Fibroblast of mammary gland (primary cell): ENCODE measurements around the gene DNPEP.

Experiments
- DNase-seq: peaks from one replicate; pipeline ENCODE4 v3.0.0-alpha.2; 2010; ENCODE audit warnings: low read depth
- H3K4me3 ChIP-seq: 2 replicates; pipeline ENCODE4 v1.5.1; 2011; ENCODE audit warnings: low read depth, mild to moderate bottlenecking, low read length, moderate library complexity; ENCODE audit not compliant: control insufficient read depth
- TF ChIP-seq, protein P1 (sequence below): conservative IDR thresholded peaks from 2 replicates; pipeline ENCODE4 v1.5.1; 2011; ENCODE audit warnings: low read depth, low read length, inconsistent platforms; ENCODE audit not compliant: control insufficient read depth, insufficient read depth

The DNPEP gene

DNA sequence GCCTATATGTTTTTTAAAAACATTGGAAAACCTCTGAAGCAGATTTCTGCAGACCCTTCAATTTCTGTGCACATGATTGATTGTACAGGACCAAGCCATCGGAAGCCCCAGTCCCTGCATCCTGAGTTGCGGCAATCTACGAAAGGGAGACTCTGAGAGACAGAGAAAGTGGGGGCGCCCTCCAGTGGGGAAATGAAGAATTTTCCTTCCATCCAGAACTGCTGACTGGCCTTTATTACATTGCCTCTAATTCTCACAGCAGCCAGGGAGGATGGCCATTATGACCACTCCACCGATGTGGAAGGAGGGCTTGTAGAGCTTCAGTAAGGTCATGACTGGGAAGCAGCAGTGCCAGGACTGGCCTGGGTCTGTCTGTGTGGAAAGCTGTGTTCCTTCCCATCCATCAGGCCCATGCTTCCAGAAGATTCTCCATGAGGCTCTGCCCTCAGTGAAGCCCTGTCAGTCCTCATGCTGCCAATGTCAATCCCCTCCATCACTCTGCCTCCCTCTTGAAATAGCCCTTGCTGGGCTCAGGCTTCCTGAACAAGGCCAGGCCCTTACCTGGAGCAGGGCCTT is 35.2 kb downstream of the DNPEP start:
- TF ChIP-seq, protein P1, sequence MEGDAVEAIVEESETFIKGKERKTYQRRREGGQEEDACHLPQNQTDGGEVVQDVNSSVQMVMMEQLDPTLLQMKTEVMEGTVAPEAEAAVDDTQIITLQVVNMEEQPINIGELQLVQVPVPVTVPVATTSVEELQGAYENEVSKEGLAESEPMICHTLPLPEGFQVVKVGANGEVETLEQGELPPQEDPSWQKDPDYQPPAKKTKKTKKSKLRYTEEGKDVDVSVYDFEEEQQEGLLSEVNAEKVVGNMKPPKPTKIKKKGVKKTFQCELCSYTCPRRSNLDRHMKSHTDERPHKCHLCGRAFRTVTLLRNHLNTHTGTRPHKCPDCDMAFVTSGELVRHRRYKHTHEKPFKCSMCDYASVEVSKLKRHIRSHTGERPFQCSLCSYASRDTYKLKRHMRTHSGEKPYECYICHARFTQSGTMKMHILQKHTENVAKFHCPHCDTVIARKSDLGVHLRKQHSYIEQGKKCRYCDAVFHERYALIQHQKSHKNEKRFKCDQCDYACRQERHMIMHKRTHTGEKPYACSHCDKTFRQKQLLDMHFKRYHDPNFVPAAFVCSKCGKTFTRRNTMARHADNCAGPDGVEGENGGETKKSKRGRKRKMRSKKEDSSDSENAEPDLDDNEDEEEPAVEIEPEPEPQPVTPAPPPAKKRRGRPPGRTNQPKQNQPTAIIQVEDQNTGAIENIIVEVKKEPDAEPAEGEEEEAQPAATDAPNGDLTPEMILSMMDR = peak; percentile 73
- H3K4me3 ChIP-seq = no peak overlapping the region
- DNase-seq = peak; percentile 64

DNA sequence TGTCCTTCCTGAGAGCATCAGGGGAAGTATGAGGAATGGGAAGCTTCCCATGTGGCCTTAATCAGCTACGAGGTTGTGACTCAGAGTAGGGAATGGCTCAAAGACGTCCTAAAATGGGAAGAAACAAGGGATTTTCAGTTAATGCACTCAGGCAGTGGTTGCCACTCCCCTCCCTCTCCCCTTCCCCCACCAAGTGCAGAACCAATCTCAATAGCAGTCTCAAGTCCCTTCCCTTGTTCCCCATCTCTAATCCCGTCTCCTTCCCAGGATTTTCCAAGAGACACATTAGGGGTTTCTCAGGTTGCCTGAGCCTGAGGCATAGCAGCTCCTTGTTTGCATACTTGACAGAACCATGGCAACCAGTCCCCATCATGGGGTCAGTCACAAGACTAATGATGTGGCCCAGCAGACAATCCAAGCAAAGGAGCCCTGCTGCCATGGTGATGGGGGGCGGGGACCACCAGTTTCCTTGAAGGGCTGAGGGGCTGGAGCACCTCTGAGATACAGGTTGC is 36.9 kb downstream of the DNPEP start:
- DNase-seq = peak; percentile 85
- H3K4me3 ChIP-seq = no peak overlapping the region
- TF ChIP-seq, protein P1 = no peak

DNA sequence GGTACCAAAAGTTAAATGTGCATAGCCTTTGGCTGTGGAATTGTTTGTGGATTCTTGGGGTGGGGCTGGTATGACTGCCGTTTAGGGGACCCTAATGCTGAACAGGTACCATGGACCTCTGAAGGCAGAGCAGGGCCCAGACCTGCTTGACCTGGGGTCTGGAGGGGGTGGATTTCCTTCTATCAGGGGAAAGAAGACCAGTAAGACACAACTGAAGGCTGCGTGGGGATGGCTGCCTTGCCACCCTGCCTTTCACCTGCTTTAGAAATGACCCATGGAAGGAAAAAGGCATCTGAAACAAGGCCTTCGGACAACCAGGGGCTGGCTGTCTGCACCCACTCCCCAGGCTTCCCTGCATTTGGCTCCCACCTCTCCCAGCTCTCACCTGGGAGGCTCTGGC is 37.5 kb downstream of the DNPEP start:
- TF ChIP-seq, protein P1 = no peak
- DNase-seq = no peak
- no peak overlapping the region for H3K4me3 ChIP-seq

DNA sequence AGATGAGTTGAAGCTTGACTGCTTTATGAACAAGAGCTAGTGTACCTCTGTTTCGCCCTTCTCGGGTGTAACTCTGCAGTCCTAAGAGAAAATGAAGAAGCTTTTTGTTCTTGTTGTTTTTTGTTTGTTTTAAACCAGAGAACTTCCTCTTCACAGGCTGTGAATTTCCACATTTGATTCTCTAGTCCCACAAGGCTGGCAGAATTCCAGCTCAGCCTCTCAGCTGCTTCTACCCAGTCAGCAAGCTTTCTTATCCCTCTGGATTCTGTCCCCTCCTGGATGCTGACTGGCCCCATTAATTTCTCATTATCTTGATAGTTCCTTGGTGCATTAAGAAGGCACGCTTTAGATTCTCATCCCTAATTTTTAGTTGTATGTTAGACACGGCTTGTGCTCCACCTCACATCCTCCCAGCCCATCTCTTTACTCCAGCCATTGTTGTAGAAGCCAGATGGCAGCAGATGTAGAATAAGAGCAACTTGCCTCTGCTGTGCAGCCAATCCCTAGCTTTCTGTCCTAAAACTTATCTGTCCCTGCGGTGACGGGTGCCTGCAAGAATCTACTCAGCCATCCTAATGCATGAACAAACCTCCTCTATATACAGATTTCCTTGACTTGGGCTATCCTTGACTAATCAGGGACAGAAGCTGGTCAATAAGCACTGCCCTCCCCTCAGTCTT is 42.8 kb downstream of the DNPEP start:
- DNase-seq = no peak
- TF ChIP-seq, protein P1 = no peak

DNA sequence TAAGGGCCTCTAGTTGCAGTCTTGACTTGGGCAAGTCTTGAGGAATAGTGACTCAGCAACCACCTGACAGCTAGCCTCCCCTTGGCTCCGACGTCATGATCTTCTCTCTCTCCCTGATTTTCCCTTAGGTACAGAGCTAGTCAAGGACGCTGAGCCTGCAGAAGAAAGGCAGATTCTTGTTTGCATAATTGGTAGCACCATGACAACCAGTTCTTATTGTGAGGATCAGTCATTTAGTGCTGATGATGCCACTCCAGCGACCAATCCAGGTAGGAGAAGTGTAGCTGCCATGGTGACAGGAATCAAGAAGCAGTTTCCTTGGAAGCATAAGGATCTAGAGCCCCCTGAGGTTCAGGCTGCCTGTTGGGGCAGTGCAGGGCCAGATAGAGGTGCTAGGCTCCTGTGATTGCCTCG is 52.3 kb downstream of the DNPEP start:
- DNase-seq = peak; percentile 16
- no peak overlapping the region for H3K4me3 ChIP-seq
- TF ChIP-seq, protein P1 = no peak

More for the DNA sequence above, 42.8 kb downstream of the DNPEP start:
- H3K4me3 ChIP-seq = no peak overlapping the region

DNA sequence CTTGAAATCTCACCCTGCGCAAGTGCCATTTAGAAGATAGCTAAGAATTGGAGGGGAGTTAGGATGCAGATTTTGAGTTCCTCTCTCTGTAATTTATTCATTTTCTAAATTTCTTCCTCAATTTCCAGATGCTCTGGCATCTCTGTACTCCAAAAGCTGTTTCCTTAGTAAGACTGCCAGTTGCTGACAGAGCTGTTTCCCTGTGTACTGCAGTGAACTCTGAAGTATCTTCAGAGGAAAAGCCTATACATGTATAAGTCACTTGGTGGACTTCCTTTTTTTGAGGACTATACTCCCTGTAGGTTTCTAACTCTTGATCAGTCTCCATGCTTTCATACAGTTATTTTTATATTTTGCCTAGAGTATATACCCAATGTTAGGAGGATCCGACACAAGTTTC is 53.6 kb downstream of the DNPEP start:
- TF ChIP-seq, protein P1 = no peak
- no peak for DNase-seq

More for the DNA sequence above, 53.6 kb downstream of the DNPEP start:
- no peak overlapping the region for H3K4me3 ChIP-seq
